Transverse colon (tissue), 4 donors: ENCODE data around the gene ANGPTL8.

ENCODE experiments used
- EP300 ChIP-seq: sonication (generic); formaldehyde crosslinking; IDR thresholded peaks from one replicate; pipeline ENCODE4 v1.6.1; 2017; ENCODE audit warnings: antibody characterized with exemption, low read depth
- POLR2A ChIP-seq: fragments of 450-650 bp; IDR thresholded peaks from one replicate; pipeline ENCODE4 v1.6.1; 2016; ENCODE audit warnings: antibody characterized with exemption, mild to moderate bottlenecking, moderate library complexity
- POLR2AphosphoS5 ChIP-seq, 3 donors: sonication (generic); formaldehyde crosslinking; IDR thresholded peaks; one replicate each; pipeline ENCODE4 v1.6.1; 2016; ENCODE audit warnings: antibody characterized with exemption in 3 of 3
- TF ChIP-seq, protein P1 (sequence below), 5 experiments: fragments of 200-600 bp in 3 of 5; fragments of 450-650 bp in 2 of 5; sonication (generic) in 3 of 5; IDR thresholded peaks; 1 replicate in 2 of 5; 2 replicates in 3 of 5; pipeline ENCODE4 v1.5.1; 2016 to 2017; ENCODE audit warnings: antibody characterized with exemption in 5 of 5, inconsistent platforms in 3 of 5, mild to moderate bottlenecking in 2 of 5, moderate library complexity in 1 of 5

DNA sequence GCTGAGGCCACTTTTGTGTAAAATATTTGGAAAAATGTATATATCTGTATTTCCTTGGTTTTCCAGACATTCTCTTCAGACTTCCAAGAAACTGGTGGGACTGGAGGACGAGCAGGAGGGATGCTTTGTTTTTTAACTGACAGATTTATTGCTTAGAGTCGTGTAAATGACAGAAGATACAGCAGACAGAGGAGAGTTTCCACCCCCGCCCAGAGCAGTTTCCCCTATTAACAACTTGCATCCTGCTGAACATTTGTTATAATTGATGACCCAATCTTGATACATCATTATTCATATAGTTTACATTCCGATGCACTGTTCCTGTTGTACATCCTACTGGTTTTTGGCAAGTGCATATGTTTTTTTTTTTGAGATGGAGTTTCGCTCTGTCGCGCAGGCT lies 30.0 kb downstream of the ANGPTL8 start:
- TF ChIP-seq POLR2A (no peak), EP300 (no peak), POLR2AphosphoS5 (IDR thresholded peaks at IDR 0.05) (no peak)
- TF ChIP-seq, protein P1, sequence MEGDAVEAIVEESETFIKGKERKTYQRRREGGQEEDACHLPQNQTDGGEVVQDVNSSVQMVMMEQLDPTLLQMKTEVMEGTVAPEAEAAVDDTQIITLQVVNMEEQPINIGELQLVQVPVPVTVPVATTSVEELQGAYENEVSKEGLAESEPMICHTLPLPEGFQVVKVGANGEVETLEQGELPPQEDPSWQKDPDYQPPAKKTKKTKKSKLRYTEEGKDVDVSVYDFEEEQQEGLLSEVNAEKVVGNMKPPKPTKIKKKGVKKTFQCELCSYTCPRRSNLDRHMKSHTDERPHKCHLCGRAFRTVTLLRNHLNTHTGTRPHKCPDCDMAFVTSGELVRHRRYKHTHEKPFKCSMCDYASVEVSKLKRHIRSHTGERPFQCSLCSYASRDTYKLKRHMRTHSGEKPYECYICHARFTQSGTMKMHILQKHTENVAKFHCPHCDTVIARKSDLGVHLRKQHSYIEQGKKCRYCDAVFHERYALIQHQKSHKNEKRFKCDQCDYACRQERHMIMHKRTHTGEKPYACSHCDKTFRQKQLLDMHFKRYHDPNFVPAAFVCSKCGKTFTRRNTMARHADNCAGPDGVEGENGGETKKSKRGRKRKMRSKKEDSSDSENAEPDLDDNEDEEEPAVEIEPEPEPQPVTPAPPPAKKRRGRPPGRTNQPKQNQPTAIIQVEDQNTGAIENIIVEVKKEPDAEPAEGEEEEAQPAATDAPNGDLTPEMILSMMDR (IDR thresholded peaks at IDR 0.05), result no peak
